ENCODE results near the gene LDLRAD1. TPM values are rescaled to one million over a fixed set of nuclear protein-coding genes. Genes with fewer than 3 reads are reported as not detected.

The LDLRAD1 gene
- total and polyA plus RNA-seq, 10 of the 15 experiments (the other 5 are each of a cell fraction or from before 2014, with no cell fraction given): not detected

GRCh38 chr1:54014009-54014629 lies 3.9 kb downstream of the LDLRAD1 start:
- Histone ChIP-seq H2AFZ (ENCODE audit: control insufficient read depth, low read depth, low read length) (no peak overlapping the region), H3K9me3 (replicated peaks; ENCODE audit: control insufficient read depth, insufficient read depth, low read length) (no peaks in the 10 kb centered on the region), H3K79me2 (ENCODE audit: control insufficient read depth, insufficient read depth, low read length) (no peaks in the 10 kb centered on the region), H3K4me1 (ENCODE audit: control insufficient read depth, insufficient read depth, low read length) (no peaks in the 10 kb centered on the region), H3K27me3 (replicated peaks in 1 of 2; ENCODE audit: control insufficient read depth in 2 of 2, insufficient read depth in 2 of 2, low read length in 1 of 2) (no peaks in the 10 kb centered on the region; a peak in 2 of 4 replicates), H3K9ac (ENCODE audit: control insufficient read depth, insufficient read depth, low read length) (no peak overlapping the region), H3K27ac (ENCODE audit: control insufficient read depth, insufficient read depth) (no peak overlapping the region), H4K20me1 (ENCODE audit: control insufficient read depth, insufficient read depth) (no peaks in the 10 kb centered on the region), H3K4me2 (ENCODE audit: control insufficient read depth, insufficient read depth) (no peak overlapping the region), H3K36me3 (ENCODE audit: control insufficient read depth in 2 of 2, insufficient read depth in 2 of 2, low read length in 1 of 2) (no peaks in the 10 kb centered on the region), H3K4me3 (no peak overlapping the region)
- intact Hi-C loops (cut with micrococcal nuclease; ENCODE audit: unreplicated experiment): no loop called here
- no peak for FAIRE-seq
- ChIA-PET POLR2A (no interaction called here), RAD21 (ENCODE audit: unreplicated experiment) (no interaction called here), SMC1A (ENCODE audit: uncharacterized antibody, unreplicated experiment) (no interaction called here), CTCF (no interaction called here)
- in situ Hi-C loops (cut with MboI): loop anchor here (5.0 kb wide), 1 partner anchor 52 kb away; no protein-coding TSS in a partner anchor
- no peak for TF ChIP-seq ATF2 (IDR thresholded peaks at IDR 0.05; ENCODE audit: low read length)
- no peak for TF ChIP-seq POLR2AphosphoS2 (IDR thresholded peaks at IDR 0.05; ENCODE audit: low read depth, low read length)
- TF ChIP-seq, protein P1, sequence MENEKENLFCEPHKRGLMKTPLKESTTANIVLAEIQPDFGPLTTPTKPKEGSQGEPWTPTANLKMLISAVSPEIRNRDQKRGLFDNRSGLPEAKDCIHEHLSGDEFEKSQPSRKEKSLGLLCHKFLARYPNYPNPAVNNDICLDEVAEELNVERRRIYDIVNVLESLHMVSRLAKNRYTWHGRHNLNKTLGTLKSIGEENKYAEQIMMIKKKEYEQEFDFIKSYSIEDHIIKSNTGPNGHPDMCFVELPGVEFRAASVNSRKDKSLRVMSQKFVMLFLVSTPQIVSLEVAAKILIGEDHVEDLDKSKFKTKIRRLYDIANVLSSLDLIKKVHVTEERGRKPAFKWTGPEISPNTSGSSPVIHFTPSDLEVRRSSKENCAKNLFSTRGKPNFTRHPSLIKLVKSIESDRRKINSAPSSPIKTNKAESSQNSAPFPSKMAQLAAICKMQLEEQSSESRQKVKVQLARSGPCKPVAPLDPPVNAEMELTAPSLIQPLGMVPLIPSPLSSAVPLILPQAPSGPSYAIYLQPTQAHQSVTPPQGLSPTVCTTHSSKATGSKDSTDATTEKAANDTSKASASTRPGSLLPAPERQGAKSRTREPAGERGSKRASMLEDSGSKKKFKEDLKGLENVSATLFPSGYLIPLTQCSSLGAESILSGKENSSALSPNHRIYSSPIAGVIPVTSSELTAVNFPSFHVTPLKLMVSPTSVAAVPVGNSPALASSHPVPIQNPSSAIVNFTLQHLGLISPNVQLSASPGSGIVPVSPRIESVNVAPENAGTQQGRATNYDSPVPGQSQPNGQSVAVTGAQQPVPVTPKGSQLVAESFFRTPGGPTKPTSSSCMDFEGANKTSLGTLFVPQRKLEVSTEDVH (IDR thresholded peaks at IDR 0.05; ENCODE audit: low read depth, partially characterized antibody): no peak
- TF ChIP-seq, protein P2, sequence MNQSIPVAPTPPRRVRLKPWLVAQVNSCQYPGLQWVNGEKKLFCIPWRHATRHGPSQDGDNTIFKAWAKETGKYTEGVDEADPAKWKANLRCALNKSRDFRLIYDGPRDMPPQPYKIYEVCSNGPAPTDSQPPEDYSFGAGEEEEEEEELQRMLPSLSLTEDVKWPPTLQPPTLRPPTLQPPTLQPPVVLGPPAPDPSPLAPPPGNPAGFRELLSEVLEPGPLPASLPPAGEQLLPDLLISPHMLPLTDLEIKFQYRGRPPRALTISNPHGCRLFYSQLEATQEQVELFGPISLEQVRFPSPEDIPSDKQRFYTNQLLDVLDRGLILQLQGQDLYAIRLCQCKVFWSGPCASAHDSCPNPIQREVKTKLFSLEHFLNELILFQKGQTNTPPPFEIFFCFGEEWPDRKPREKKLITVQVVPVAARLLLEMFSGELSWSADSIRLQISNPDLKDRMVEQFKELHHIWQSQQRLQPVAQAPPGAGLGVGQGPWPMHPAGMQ (IDR thresholded peaks at IDR 0.05; ENCODE audit: borderline replicate concordance): no peak
- no peak for TF ChIP-seq ESRRA (IDR thresholded peaks at IDR 0.05; ENCODE audit: low read length)
- BruUV-seq (replicated peaks): no TSS peak
- WGBS (ENCODE audit: insufficient coverage, insufficient replicate concordance, low lambda C conversion rate, missing lambda C conversion rate): 30% methylated on average over 15 of the region's 17 CpGs
- no peak for ATAC-seq
- no peak for DNase-seq (ENCODE audit: low read depth, low spot score)
